HK-2 (cell line): ENCODE data around the gene MNS1.
"Not testable (repeated sequence)": the region's sequence is repeated elsewhere in the genome, so short reads cannot be mapped to it uniquely, and the experiment has no call there.

Source experiments
- DNase-seq: peaks from one replicate; pipeline ENCODE4 v3.0.0-alpha.2; 2018; ENCODE audit not compliant: unreplicated experiment

MNS1 gene, protein sequence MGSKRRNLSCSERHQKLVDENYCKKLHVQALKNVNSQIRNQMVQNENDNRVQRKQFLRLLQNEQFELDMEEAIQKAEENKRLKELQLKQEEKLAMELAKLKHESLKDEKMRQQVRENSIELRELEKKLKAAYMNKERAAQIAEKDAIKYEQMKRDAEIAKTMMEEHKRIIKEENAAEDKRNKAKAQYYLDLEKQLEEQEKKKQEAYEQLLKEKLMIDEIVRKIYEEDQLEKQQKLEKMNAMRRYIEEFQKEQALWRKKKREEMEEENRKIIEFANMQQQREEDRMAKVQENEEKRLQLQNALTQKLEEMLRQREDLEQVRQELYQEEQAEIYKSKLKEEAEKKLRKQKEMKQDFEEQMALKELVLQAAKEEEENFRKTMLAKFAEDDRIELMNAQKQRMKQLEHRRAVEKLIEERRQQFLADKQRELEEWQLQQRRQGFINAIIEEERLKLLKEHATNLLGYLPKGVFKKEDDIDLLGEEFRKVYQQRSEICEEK

DNA sequence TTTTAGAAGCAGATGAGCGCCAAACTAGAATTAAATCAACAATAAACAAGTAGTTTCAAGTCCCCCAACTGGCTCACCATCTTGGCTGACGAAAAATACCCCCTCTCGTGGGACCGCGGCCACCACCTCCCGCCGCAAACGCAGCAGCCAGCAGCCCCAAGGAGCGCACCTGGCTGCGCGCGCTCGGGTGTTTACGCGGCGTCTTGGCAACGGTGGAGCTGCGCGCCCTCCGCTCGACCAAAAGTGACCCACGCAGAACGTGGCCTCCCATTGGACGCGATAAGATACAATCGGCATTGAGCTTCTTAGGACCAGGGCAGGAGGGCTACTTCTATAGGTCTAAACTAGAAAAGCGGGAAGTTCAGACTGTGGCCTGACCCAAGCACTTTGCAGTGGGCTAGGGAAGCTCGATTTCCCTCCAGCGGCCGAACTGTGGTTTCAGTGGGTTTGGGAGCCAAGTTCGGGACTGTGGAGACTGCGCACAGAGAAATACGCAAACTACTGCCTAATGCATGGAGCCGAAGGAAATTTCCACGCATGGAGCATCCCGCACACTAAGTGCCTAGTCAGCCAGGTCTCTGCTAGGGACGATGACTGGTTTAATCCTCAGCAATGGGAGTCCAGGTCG is at the start of gene MNS1:
Gene MNS1 (minus strand): TSS at position 245 of the 628 bp plus-strand sequence. CDS start 165 bp downstream, at position 80.
- peak; percentile 85 for DNase-seq

DNA sequence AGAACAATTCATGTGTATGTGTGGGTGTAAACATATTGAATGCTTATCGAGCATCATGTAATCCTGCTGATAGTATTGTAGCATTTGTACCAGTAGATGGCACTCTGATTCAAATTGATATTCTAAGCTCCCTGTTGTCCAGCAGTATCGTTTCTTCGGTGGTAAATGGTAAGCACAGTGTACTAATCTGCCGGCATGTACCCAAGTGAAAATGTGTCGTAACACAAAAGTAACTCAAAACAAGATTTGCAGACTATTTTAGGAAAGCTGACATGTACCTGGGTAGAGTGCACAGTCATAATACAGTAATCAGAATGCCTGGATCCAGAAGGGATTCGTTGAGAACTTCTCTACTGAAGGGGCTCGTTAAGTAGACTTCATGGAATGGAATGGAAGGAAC is 31.7 kb upstream of the MNS1 start:
- DNase-seq, result peak; percentile 1

DNA sequence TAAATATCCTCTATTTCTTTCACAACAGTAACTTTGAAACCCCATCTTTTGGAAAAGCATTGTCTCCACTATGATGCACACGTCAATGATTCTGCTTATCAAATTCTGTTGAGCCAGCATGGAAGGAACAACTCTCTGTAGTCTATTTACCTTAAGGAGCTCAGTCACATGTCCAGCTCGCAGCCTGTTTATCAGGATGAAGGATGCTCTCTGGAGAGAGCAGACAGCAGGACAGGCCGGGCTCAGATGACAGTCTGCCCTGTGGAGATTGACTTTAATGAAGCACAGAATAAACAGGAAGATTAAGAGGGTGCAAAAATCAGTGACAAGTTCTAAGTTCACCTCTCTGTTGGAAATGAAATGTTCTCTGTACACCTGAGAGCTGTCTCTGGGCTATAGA is 30.6 kb upstream of the MNS1 start:
- no peak for DNase-seq

DNA sequence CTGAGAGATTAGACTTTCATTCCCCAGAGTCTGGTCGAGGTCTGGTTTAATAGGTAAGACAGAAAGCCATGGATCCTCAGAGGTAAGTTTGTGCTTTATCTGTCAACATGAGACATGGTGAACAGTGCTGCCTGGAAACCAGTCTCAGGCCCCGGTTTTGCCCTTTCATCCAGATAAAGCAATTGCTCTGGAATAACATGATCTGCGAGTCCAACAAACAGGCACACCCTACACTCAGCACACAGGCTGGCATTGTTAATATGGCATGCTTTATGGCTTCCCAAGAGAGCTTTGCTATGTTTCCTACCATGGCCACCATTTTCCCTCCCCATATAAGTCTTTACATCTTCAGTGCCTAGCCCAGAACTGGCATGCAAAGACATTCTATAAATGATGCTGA is 30.1 kb upstream of the MNS1 start:
- no peak for DNase-seq

DNA sequence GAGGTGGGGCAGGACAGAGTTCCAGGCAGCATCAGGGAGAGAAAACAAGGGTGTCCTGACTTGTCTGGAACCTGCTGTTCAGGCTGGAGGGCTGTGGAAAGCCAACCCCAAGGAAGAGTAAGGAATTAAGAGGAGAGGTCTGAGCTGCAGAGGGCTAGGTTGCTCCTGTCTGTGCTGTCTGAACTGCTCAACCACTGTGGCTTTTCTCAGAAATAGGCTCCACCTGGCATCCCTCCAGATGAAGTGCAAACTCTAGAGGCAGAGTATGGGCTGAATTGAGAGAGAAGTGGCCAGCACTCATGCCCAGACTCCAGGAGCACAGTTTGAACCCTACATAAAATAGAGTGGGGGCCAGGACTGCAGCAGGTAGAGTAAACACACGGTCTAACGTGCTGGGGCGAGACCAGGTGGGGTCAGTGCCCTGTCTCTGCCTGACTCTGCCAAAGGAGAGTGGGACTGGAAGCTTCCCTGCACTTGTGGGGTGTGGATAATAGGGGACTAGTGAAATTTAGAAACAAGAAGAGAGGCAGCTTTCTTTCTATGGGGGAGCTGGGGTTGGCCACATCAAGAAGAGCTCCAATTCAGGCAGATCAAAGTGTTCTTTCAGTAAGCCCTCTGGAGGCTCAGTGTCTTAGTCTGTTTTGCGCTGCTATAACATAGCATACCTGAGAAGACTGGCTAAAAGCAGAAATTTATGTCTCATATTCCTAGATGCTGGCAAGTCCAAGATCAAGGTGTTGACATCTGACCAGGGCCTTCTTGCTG is 28.0 kb upstream of the MNS1 start:
- no peak for DNase-seq

DNA sequence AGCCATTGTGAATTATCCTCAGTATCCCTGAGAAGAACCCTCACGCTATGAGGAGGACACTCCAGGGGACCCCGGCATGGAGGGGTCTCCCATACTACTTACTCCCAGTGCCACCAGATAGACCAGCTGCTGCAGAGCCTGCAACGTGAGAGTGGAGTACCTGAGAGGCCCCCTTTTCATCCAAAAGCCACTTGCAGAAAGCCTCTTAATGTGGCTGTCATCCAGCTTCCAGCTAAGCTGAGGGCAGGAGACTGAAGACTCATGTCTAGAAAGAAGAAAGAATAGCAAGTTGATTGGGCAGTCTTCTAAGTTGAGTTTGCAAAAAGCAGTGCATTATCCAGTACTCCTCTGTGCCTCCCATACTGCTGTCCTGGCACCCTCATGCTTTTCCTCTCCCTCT is 27.3 kb upstream of the MNS1 start:
- DNase-seq, result no peak

DNA sequence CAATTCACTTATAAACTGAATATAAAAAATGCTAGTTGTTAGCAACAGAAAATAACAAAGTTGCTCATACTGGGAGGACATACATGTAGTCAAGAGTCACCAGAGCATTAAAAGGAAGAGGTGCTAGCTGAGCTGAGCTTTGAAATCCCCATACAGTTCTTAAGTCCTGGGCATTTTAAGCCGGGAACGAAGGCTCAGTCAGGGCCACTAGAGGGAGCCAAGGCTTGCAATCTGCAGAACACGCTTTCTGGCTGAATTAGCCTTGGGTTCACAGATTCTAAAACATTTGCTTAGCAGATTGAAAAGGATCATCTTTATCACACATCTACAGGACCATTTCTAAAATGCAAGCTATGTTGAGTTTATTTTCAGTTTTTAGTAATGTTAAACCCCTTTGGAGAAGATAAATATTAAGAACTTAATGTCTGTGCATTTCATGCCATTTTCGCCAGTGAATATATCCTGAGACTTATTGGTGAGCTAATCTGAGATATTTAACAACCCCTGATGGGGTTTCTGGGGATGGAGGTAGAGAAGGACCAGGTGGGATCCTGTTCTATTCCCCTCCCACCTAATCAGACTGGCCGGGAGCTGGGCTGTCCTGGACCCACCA is 26.3 kb upstream of the MNS1 start:
- DNase-seq, result peak; percentile 17

DNA sequence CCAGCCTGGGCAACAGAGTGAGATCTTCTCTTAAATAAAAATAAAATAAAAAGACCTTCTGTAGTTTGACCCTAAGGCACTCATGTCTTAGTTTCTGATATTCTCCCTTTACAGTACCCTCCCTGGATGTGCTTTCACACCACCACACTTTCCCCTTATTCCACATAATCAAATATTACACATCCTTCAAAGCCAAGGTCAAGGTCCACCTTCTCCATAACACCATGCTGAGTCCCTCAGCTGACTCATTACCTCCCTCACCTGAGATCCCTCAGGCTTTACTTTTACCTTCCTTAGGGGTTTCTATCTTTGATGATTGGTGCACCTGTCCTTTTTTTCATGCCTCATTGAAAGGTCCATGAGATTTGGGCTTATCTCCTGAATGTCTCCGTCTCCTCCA is 25.5 kb upstream of the MNS1 start:
- no peak for DNase-seq

DNA sequence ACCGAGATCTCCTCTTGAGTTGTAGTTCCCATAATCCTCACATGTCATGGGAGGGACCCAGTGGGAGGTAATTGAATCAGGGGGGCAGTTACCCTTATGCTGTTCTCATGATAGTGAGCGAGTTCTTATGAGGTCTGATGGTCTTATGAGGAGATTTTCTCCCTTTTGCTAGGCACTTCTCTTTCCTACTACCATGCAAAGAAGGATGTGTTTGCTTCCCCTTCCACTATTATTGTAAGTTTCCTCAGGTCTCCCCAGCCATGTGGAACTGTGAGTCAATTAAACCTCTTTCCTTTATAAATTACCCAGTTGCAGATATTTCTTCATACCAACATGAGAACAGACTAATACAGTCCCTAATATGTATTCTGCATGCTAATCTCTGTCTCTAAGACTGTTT is 21.3 kb upstream of the MNS1 start:
- not testable (repeated sequence) for DNase-seq

DNA sequence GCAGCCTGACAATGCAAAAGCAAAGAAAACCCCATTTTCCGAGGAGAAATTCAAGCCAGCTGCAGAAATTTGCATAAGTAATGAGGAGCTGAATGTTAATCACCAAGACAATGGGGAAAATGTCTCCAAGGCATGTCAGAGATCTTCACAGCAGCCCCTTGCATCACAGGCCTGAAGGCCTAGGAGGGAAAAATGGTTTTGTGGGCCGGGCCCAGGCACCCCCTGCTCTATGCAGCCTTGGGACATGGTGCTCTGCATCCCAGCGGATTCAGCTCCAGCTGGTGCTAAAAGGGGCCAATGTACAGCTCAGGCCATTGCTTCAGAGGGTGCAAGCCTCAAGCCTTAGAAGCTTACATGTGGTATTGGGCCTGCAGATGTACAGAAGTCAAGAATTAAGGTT is 20.5 kb upstream of the MNS1 start:
- not testable (repeated sequence) for DNase-seq

DNA sequence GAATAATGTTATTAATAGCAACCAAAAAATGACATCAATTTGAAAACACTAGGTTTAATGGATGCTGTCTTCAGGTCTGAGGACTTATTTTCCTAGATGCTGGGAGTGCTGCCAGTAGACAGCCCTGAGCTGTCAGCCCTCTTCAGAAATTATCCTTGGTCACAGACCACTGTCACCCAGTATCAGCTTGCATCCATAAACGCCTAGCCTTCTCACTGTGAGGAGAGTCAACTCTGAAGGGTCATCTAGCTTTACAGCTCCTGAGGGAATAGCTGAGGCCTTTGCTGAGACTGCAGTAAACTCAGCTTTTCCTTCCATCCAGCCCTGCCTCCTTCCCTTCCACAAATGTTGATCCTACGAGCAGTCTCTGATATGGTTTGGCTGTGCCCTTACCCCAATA is 19.4 kb upstream of the MNS1 start:
- no peak for DNase-seq

DNA sequence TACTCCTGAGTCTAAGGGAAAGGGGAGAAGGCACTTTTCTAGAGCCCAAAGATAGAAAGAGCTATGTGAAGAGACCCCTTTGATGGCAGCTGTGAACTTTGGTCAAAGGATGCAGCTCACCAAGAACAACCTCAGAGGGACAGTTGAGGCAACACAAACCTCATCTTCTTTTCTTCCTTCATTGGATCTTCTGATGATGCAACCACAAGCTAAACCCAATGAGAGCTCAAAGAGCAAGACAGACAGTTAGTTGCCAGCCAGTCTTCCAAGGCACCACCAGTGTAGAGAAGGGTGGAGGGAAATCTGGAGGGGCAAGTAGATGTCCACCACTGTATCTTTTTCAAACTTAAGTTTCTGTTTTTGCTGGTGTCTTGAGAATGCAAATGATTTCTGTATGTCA is 10.4 kb upstream of the MNS1 start:
- DNase-seq, result no peak

DNA sequence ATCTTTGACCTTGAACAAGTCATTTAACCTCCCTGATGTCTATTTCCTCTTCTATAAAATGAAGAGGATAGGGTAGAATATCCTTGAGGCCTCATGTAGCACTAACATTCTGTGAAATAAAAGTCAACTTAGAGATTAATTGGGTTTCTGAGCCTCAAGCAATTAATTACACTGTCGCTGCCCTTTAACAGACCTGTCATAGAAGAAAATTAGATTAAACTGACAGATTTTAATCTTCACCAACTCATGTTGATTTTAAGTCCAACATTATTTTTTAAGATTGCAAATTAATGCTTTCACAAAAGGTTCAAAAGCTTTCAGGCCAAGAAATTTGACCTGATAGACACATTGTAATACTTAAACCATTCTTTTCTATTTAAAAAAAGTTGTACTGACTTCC is 8.1 kb upstream of the MNS1 start:
- DNase-seq, result no peak

DNA sequence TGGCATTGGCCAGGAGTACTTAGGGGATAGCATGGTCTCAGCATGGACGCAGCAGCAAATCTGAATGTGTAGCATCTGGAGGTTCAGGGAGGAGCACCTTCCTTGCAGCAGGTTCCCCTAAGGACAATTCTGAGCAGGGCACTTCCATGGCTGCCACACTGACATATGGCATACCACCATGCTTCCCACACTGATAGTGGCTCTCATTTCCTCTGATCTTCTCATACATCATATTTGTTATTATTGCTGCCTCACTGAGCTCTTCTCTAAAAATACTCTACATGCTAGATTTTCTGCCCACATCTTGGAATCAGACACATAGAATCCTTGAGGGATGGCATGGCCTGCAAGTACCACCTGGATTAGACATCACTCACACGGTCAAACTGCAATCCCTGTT is 7.3 kb upstream of the MNS1 start:
- DNase-seq, result no peak

DNA sequence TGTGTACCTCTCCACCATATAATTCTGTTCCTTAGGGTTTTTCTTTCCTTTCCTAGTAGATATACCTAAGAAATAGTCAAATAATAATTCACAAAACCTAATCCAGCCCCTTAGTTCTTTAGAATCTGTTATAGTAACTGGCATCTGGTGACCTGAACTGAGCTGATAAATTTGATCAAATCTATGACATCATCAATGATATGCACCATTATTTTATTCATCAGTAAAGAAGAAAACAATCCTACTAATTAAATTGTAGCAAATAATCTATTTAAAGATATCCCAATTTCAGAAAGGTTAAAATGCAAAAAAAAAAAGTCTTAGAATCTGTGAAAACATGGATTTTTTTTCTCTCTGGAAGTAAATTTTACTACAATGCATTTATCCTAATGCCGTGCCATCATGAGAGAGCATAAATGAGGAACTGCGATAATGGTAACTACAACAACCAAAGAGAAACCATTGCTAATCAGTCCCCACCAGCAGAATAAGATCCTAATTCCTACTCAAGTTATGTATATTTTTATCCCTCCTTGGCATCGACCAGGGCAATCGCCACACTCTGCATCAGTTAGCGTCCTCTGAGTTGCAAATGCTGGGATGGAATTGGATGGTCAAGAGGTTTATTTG is 6.6 kb upstream of the MNS1 start:
- no peak for DNase-seq

DNA sequence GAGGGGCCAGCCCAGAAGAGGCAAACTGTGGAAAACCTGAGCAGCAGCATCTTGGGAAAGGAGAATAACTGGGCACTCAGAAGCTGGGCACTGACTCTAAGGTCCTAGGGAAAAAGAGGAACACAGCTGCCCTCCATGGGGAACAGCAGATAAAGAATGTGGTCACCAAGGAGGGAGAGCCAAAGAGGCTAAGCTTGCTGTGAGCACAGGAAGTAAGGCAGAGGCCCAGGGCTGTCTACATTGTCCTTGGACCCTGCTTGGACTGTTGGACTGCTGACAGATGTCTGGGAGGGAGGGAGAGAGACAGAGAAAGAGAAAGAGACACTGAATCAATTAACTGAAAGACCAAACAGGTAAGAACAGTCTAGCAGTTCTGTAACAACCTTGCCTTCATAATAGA is 4.5 kb upstream of the MNS1 start:
- DNase-seq, result no peak

DNA sequence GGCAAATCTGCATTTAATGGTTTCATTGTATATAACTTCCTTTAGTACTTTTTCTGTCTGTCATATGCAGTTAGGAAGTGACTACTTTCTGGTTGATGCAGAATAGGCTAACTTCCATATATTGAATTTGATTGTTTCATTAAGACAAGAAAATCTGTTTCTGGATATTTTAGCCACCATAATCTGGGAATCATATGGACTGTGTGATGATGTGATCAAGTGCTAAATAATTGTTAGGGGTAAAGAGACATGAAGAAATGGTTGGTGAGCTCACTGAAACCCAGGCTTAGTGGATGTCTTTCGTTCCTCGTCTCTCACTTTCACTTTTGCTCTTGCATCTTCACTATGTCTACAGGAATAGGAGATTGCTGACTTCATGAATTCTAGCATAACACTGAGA is 3.5 kb upstream of the MNS1 start:
- no peak for DNase-seq

DNA sequence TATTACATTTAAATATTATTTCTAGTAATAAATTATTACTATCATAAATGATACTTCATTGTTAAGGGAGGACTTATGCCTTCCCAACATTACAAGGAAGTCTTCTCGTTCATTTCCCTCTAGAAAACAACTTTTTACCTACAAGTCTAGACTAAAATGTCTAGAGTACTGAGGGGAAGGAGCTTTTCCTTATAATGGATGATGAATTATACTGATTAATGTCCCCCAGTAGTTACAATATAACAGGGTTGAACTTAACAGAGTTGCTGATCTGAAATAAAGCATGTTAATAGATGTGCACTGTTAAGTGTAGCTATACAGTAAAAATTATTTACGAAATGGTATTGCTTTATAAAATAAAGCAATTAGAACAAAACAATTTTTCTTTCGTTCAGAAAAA is 2.7 kb upstream of the MNS1 start:
- DNase-seq, result no peak

DNA sequence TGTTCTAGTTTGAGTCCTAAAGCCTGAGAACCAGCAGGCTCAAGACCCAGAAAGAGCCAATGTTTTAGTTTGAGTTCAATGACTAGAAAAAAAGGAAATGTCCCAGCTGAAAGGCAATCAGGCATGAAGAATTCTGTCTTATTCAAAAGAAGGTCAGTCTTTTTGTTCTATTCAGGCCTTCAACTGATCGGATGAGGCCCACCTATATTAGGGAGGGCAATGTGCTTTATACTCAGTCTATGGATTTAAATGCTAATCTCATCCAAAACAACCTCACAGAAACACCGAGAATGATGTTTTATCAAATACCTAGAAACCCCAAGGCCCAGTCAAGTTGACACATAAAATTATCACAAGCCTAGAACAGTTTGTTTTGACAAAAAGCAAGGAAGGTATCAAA is 4.0 kb downstream of the MNS1 start:
- DNase-seq, result no peak

DNA sequence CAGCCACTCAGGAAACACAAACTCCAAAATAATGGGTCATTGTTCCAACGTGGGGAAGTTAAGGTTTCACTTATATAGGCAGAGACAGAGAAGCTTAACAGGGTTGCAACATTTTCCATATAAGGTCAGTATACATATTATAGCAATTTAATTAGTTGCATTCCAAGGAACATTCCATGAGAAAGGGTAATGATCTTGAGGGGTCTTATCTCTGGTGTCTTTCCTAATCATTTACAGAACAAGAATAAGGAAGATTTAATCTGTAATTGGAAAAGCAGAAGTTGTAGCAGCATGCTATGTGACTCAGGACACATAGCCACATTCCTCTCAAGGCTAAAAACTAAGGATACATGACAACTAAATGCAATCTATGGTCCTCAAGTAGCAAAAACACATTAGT is 4.9 kb downstream of the MNS1 start:
- DNase-seq, result no peak

DNA sequence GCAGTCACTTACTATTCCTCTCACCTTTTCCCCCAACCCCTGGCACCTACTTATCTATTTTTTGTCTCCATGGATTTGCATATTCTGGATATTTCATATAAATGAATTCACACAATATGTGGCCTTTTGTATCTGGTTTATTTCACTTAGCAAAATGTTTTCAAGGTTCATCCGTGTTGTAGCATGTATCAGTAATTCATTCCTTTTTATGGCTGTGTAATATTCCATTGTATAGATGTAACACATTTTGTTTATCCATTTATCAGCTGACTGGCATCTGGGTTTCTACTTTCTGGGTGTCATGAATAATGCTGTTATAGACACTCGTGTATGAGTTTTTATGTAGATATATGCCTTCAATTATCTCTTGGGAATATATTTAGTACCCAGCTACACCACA is 5.8 kb downstream of the MNS1 start:
- no peak for DNase-seq

DNA sequence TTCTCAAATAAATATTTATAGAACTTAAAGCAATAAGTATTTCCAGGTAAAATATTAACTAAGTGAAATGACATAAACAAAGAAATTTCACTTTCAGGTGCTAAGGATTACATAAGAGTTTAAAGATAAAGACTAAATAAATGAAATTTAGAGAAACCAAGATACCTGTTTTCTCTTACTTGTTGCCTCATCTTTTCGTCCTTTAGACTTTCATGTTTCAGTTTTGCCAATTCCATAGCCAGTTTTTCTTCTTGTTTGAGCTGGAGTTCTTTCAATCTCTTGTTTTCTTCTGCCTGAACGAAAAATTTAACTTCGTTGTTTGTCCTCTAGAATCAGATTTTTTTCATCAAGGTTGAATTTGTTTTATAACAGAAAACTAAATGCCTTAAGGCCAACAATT is 8.7 kb downstream of the MNS1 start:
- no peak for DNase-seq
